RWPE1 (cell line): ENCODE results near the gene TSPAN11.

Source experiments
- CTCF ChIA-PET: fragments of 350-600 bp; sonication (Branson Sonifier 250); formaldehyde crosslinking; extraction: SDS; loops from one replicate; lab custom pipeline; 2021; lab: Yijun Ruan, JAX
- POLR2A ChIA-PET: fragments of 400-600 bp; formaldehyde crosslinking; extraction: SDS; loops from one replicate; lab custom pipeline; 2020; ENCODE audit warnings: antibody characterized with exemption; ENCODE audit not compliant: low non-redundant PET; lab: Yijun Ruan, JAX
- DNase-seq: peaks from one replicate; pipeline ENCODE4 v3.0.0; 2012; ENCODE audit warnings: low spot score
- H3K27ac ChIP-seq: fragments of 450-650 bp; 2 replicates; pipeline ENCODE4 v1.5.1; 2017
- TF ChIP-seq, protein P1 (sequence below): fragments of 450-650 bp; conservative IDR thresholded peaks from 2 replicates; pipeline ENCODE4 v1.5.1; 2017; ENCODE audit warnings: low read depth, mild to moderate bottlenecking

The TSPAN11 gene

DNA sequence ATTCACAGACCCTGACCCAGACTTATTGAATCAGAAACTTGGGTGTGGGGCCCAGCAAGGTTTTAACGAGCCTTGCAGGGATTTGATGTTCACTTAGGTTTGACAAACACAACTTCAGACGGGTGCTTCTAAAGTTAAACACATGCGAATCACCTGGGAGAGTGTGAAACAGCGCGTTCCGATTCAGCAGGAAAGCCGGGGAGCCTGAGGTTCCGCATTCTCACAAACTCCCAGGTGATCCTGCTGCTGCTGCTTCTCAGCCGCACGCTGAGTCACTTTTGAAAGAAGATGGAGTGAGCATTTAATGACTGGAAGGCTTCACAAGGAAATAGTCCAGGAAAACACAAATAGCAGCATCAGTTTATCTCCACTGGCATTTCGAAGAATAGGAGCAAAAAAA is 102.9 kb downstream of the TSPAN11 start:
- no peak overlapping the region for H3K27ac ChIP-seq
- TF ChIP-seq, protein P1, sequence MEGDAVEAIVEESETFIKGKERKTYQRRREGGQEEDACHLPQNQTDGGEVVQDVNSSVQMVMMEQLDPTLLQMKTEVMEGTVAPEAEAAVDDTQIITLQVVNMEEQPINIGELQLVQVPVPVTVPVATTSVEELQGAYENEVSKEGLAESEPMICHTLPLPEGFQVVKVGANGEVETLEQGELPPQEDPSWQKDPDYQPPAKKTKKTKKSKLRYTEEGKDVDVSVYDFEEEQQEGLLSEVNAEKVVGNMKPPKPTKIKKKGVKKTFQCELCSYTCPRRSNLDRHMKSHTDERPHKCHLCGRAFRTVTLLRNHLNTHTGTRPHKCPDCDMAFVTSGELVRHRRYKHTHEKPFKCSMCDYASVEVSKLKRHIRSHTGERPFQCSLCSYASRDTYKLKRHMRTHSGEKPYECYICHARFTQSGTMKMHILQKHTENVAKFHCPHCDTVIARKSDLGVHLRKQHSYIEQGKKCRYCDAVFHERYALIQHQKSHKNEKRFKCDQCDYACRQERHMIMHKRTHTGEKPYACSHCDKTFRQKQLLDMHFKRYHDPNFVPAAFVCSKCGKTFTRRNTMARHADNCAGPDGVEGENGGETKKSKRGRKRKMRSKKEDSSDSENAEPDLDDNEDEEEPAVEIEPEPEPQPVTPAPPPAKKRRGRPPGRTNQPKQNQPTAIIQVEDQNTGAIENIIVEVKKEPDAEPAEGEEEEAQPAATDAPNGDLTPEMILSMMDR = no peak
- CTCF ChIA-PET = no interaction called here
- DNase-seq = no peak
- POLR2A ChIA-PET = no interaction called here

DNA sequence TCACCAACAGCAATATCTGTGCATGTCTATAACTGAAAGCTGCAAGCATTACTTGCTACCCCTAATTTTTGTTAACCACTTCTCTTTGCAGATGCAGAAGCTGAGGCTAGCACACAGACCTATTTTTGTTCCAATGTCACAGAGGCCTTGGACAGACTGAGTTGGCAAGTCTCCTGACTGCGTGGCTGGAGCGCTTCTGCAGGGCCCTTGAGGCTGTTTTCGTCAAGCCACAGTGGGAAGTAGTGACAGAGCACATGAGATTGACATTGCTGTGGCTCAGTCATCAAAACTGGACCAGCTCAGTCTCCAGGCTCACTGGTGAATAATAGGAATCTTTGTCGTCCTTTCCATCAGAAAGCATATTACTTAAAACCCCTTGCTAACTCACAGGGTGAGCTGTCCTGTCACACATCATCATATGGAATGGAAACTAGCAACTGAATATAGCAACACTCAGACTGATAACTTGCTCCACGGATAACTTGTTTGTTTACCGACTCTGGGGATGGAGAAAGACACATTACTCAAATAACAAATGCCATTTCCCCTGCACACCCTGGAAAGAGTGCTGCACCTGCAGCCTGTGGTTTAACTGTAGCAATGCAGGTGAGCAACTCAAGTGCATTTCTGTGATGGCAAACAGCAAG is 103.5 kb downstream of the TSPAN11 start:
- no peak overlapping the region for H3K27ac ChIP-seq
- no peak for DNase-seq
- ChIA-PET CTCF (no interaction called here), POLR2A (no interaction called here)
- TF ChIP-seq, protein P1 = no peak

DNA sequence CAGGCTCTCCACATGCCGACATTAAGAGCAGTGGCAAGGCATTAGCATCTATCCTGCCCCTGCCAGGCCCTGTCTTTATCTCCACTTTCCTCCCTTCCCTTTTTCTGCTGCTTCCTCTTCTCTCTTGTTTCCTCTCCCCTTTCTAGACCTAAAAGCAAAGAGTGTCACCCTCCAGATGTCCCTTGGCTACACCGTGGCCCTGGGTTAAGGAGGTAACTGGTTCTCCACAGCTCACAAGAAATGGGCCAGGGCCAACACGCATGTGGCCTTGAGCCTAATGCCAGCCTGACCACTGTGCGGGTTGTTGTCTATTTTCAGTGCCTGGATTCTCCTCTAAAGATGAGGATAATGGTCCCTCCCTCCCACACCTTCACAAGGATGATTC is 105.4 kb downstream of the TSPAN11 start:
- CTCF ChIA-PET = no interaction called here
- TF ChIP-seq, protein P1 = no peak
- H3K27ac ChIP-seq = no peak overlapping the region
- no peak for DNase-seq
- POLR2A ChIA-PET = no interaction called here

DNA sequence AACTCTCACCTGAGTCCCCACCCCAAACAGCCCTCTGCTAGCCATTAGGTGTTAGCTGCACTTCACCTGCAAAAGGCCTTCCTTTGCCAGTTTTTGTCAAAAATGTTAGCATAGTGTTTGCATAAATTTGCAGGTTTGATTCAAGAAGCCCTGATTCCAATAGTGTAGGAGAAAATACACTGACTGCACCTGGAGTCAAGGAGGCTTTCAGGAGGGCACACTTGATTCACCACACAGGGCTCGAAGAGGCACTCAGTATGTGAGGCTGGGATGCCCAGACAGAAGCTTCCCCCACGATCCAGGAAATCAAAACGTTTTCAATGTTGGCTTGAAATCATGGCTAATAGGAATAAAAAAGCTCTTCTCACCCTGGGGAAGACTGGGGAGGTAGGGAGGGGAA is 106.6 kb downstream of the TSPAN11 start:
- no peak for DNase-seq
- H3K27ac ChIP-seq = no peak overlapping the region
- TF ChIP-seq, protein P1 = no peak
- ChIA-PET CTCF (no interaction called here), POLR2A (no interaction called here)

DNA sequence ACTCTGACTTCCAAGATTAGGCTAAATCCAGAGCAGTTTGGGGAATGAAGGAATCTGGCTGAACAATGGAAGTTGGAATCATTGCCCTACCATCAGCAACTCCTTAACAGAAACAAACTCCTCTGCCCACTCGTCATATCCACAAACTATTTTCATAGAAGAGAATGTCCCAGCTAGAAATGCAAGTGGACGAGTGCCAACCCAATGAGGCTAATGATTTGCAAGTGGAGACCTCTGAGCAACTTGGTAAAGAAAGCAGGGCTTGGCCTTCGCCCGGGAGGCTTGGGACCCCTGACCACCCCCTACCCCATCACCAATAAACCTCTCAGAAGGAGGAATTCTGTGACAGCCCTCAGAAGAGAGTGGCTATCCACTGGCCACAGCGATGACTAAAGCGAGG is 107.1 kb downstream of the TSPAN11 start:
- ChIA-PET CTCF (no interaction called here), POLR2A (no interaction called here)
- DNase-seq = no peak
- no peak overlapping the region for H3K27ac ChIP-seq
- TF ChIP-seq, protein P1 = no peak

DNA sequence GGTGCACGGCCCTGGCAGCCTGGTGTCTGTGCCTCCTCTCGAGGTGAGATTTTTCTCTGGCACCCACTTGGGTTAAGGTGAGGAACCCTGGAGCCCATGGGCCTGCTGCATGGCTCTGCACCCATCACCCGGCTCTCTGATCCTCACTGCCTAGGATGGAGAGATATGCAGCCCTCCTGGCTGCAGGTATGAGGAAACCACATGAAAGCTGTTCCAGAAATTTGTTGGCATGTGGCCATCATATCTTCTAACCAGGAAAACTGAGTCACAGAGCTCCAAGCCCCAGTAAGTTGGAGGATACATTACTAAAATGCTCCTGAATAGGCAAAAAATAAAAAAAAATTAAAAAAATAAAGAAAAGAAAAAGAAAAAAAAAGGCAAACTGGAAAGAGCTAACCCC is 107.8 kb downstream of the TSPAN11 start:
- H3K27ac ChIP-seq = no peak overlapping the region
- ChIA-PET POLR2A (no interaction called here), CTCF (no interaction called here)
- no peak for DNase-seq
- TF ChIP-seq, protein P1 = no peak
